Tibial artery (tissue), 4 donors: ENCODE results near the gene PLGRKT.
"Not testable (repeated sequence)": the region's sequence is repeated elsewhere in the genome, so short reads cannot be mapped to it uniquely, and the experiment has no call there.

ENCODE experiments used
- DNase-seq, 2 donors: peaks; one replicate each; pipeline ENCODE4 v3.0.0-alpha.2; 2019
- H3K27ac ChIP-seq, 2 donors: fragments of 200-600 bp; sonication (generic) in 1 of 2; 1 replicate in 1 of 2; 2 replicates in 1 of 2; pipeline ENCODE4 v1.5.1; 2018 to 2019; ENCODE audit warnings: mild to moderate bottlenecking in 1 of 2
- H3K27me3 ChIP-seq, 2 donors: fragments of 200-600 bp; sonication (generic) in 1 of 2; one replicate each; pipeline versions ENCODE4 v1.5.1 to v1.6.0; 2016 to 2019
- H3K36me3 ChIP-seq, 3 donors: fragments of 200-600 bp; sonication (generic) in 2 of 3; one replicate each; pipeline ENCODE4 v1.5.1; 2016 to 2019; ENCODE audit warnings: mild to moderate bottlenecking in 2 of 3
- H3K4me1 ChIP-seq, 4 donors: fragments of 200-600 bp; sonication (generic) in 2 of 4; 1 replicate in 3 of 4; 2 replicates in 1 of 4; pipeline ENCODE4 v1.5.1; 2016 to 2019
- H3K4me3 ChIP-seq, 2 donors: fragments of 200-600 bp; sonication (generic) in 1 of 2; 1 replicate in 1 of 2; 2 replicates in 1 of 2; pipeline ENCODE4 v1.5.1; 2018 to 2019; ENCODE audit warnings: mild to moderate bottlenecking in 2 of 2
- H3K9me3 ChIP-seq, 3 donors: fragments of 200-600 bp; sonication (generic) in 1 of 3; one replicate each; pipeline ENCODE4 v1.5.1; 2016 to 2019
- CTCF ChIP-seq, 2 experiments: fragments of 200-600 bp in 1 of 2; fragments of 450-650 bp in 1 of 2; IDR thresholded peaks; one replicate each; pipeline ENCODE4 v1.5.1; 2017 to 2019; ENCODE audit warnings: antibody characterized with exemption in 2 of 2, mild to moderate bottlenecking in 1 of 2, moderate library complexity in 1 of 2
- intact Hi-C: fragments of 100-400 bp; cut with DNase I; formaldehyde crosslinking; loops from one replicate; pipeline ENCODE4 v1.15.0; 2023; ENCODE audit warnings: low total_unique reads

The PLGRKT gene

GRCh38 chr9:5481322-5482040, 43.8 kb upstream of the PLGRKT start:
- intact Hi-C loops: no loop called here
- Histone ChIP-seq H3K27ac (no peak overlapping the region), H3K4me1 (no peaks in the 10 kb centered on the region), H3K27me3 (no peaks in the 10 kb centered on the region), H3K36me3 (no peaks in the 10 kb centered on the region), H3K9me3 (peaks cover 0 to 6% (median 0%) of the 10 kb centered on the region in 3 donors), H3K4me3 (no peak overlapping the region)
- no peak for DNase-seq
- no peak for TF ChIP-seq CTCF (IDR thresholded peaks at IDR 0.05)

- H3K27me3 ChIP-seq: no peaks in the 10 kb centered on the region
- no peak for TF ChIP-seq CTCF (IDR thresholded peaks at IDR 0.05)
- H3K36me3 ChIP-seq: no peaks in the 10 kb centered on the region
- no peaks in the 10 kb centered on the region for H3K4me1 ChIP-seq
- H3K27ac ChIP-seq: no peak overlapping the region
- H3K4me3 ChIP-seq: no peak overlapping the region
- peaks cover 0 to 6% (median 0%) of the 10 kb centered on the region in 3 donors for H3K9me3 ChIP-seq
- intact Hi-C loops: no loop called here
- no peak for DNase-seq
Measured at GRCh38 chr9:5480919-5481318, 43.2 kb upstream of the PLGRKT start.

- no peaks in the 10 kb centered on the region for H3K36me3 ChIP-seq
Measured at GRCh38 chr9:5479994-5480694, 42.4 kb upstream of the PLGRKT start.

GRCh38 chr9:5478206-5478605, 40.5 kb upstream of the PLGRKT start:
- TF ChIP-seq CTCF (IDR thresholded peaks at IDR 0.05): no peak
- Histone ChIP-seq H3K36me3 (no peaks in the 10 kb centered on the region), H3K27ac (no peak overlapping the region), H3K4me1 (no peaks in the 10 kb centered on the region), H3K27me3 (no peaks in the 10 kb centered on the region), H3K4me3 (no peak overlapping the region), H3K9me3 (peaks cover 0 to 6% (median 0%) of the 10 kb centered on the region in 3 donors)
- no peak for DNase-seq
- intact Hi-C loops: no loop called here

More at GRCh38 chr9:5479994-5480694, 42.4 kb upstream of the PLGRKT start:
- TF ChIP-seq CTCF (IDR thresholded peaks at IDR 0.05): no peak
- no peaks in the 10 kb centered on the region for H3K4me1 ChIP-seq
- H3K4me3 ChIP-seq: no peak overlapping the region
- intact Hi-C loops: no loop called here
- no peak for DNase-seq
- H3K9me3 ChIP-seq: peaks cover 0 to 6% (median 0%) of the 10 kb centered on the region in 3 donors
- H3K27ac ChIP-seq: no peak overlapping the region
- no peaks in the 10 kb centered on the region for H3K27me3 ChIP-seq

GRCh38 chr9:5475611-5476010, 37.9 kb upstream of the PLGRKT start:
- intact Hi-C loops, H3K4me1 ChIP-seq, H3K9me3 ChIP-seq, DNase-seq, H3K4me3 ChIP-seq, H3K27me3 ChIP-seq, H3K36me3 ChIP-seq, H3K27ac ChIP-seq: not testable (repeated sequence)

GRCh38 chr9:5470816-5471215, 33.1 kb upstream of the PLGRKT start:
- Histone ChIP-seq H3K4me1 (peaks cover 0 to 8% (median 3%) of the 10 kb centered on the region in 4 donors), H3K27ac (no peak overlapping the region), H3K27me3 (no peaks in the 10 kb centered on the region), H3K9me3 (no peaks in the 10 kb centered on the region), H3K36me3 (peaks cover 0 to 6% (median 0%) of the 10 kb centered on the region in 3 donors), H3K4me3 (no peak overlapping the region)
- intact Hi-C loops: no loop called here
- TF ChIP-seq CTCF (IDR thresholded peaks at IDR 0.05): no peak
- DNase-seq: no peak
